Lower leg skin (tissue), 4 donors: ENCODE measurements around the gene HSD17B4. TPM values are rescaled to one million over a fixed set of nuclear protein-coding genes. Genes with fewer than 3 reads are reported as not detected.

ENCODE experiments used
- DNase-seq, 2 donors: peaks; one replicate each; pipeline ENCODE4 v3.0.0-alpha.2; 2019; ENCODE audit warnings: low spot score in 2 of 2
- H3K4me3 ChIP-seq: fragments of 200-600 bp; sonication (generic); 2 replicates; pipeline ENCODE4 v1.5.1; 2017; ENCODE audit warnings: mild to moderate bottlenecking, low read depth; ENCODE audit not compliant: poor library complexity, severe bottlenecking
- CTCF ChIP-seq, 3 donors: fragments of 450-650 bp; IDR thresholded peaks; one replicate each; pipeline ENCODE4 v1.5.1; 2016; ENCODE audit warnings: antibody characterized with exemption in 3 of 3, mild to moderate bottlenecking in 3 of 3, moderate library complexity in 2 of 3
- POLR2A ChIP-seq, 2 donors: fragments of 450-650 bp; IDR thresholded peaks; one replicate each; pipeline ENCODE4 v1.6.1; 2016 to 2017; ENCODE audit warnings: antibody characterized with exemption in 2 of 2, mild to moderate bottlenecking in 1 of 2, moderate library complexity in 1 of 2
- WGBS, 2 donors: methylation state at CpG; one replicate each; pipeline ENCODE4 v1.1.5; 2018; 5-methylcytosine and 5-hydroxymethylcytosine counted together
- intact Hi-C: fragments of 100-400 bp; cut with DNase I; formaldehyde crosslinking; loops from one replicate; pipeline ENCODE4 v1.15.0; 2023; ENCODE audit warnings: low total_unique reads
- total RNA-seq, 4 donors: library from RNA; depleted of rRNA; stranded (reverse); fragments of >200 nt; gene quantifications; one replicate each; pipeline ENCODE4 v1.1.0, GENCODE V29; 2016

HSD17B4 gene
- total RNA-seq, result 100 to 1,000 TPM in 3 of 4 donors, 10 to 100 TPM in 1; 88.6 to 176 (median 132) TPM

- DNase-seq, result peak; percentile 89 to 98
These were observed at the start of gene HSD17B4 for GRCh38 chr5:119452373-119453039. Gene HSD17B4, plus strand, starts transcription at chr5:119452497. Its CDS starts 79 bp downstream, at chr5:119452576.

GRCh38 chr5:119402555-119402954, 49.7 kb upstream of the HSD17B4 start:
- WGBS, 2 donors, result 65 to 68% methylated on average over 4 of the region's 4 CpGs
- intact Hi-C loops, result loop anchor here (10.0 kb wide), 1 partner anchor 58 kb away; no protein-coding TSS in a partner anchor

More at GRCh38 chr5:119452373-119453039, at the start of gene HSD17B4:
- H3K4me3 ChIP-seq, result peak within 1 kb of the TSS; percentile 77
- TF ChIP-seq POLR2A (IDR thresholded peaks at IDR 0.05), result no peak
- TF ChIP-seq CTCF (IDR thresholded peaks at IDR 0.05), result no peak
- intact Hi-C loops, result loop anchor here (5.0 kb wide), 1 partner anchor 380 kb away; no protein-coding TSS in a partner anchor
- WGBS, 2 donors, result 0 to 1% methylated on average over 35 to 42 of the region's 42 CpGs

GRCh38 chr5:119404033-119404432, 48.3 kb upstream of the HSD17B4 start:
- H3K4me3 ChIP-seq, result no peak overlapping the region
- TF ChIP-seq CTCF (IDR thresholded peaks at IDR 0.05) (no peak), POLR2A (IDR thresholded peaks at IDR 0.05) (no peak)
- WGBS, 2 donors, result 88 to 91% methylated on average over 2 of the region's 2 CpGs
- DNase-seq, result no peak
- intact Hi-C loops, result loop anchor here (10.0 kb wide), 1 partner anchor 59 kb away; no protein-coding TSS in a partner anchor

More at GRCh38 chr5:119402555-119402954, 49.7 kb upstream of the HSD17B4 start:
- TF ChIP-seq POLR2A (IDR thresholded peaks at IDR 0.05) (no peak), CTCF (IDR thresholded peaks at IDR 0.05) (no peak)
- DNase-seq, result no peak
- H3K4me3 ChIP-seq, result no peak overlapping the region

- TF ChIP-seq POLR2A (IDR thresholded peaks at IDR 0.05) (no peak), CTCF (IDR thresholded peaks at IDR 0.05) (no peak)
- 81 to 84% methylated on average over 4 of the region's 4 CpGs for WGBS, 2 donors
These were observed 46.9 kb upstream of the HSD17B4 start for GRCh38 chr5:119405419-119405818.

GRCh38 chr5:119406551-119407110, 45.7 kb upstream of the HSD17B4 start:
- WGBS, 2 donors, result 85 to 93% methylated on average over 5 of the region's 5 CpGs
- TF ChIP-seq POLR2A (IDR thresholded peaks at IDR 0.05) (no peak), CTCF (IDR thresholded peaks at IDR 0.05) (no peak)
- H3K4me3 ChIP-seq, result no peak overlapping the region
- intact Hi-C loops, result loop anchor here (10.0 kb wide), 1 partner anchor 62 kb away; no protein-coding TSS in a partner anchor
- DNase-seq, result no peak

More at GRCh38 chr5:119405419-119405818, 46.9 kb upstream of the HSD17B4 start:
- no peak overlapping the region for H3K4me3 ChIP-seq
- DNase-seq, result no peak
- intact Hi-C loops, result loop anchor here (10.0 kb wide), 1 partner anchor 61 kb away; no protein-coding TSS in a partner anchor
